Measurements from ENCODE around the gene THRAP3. TPM values are rescaled to one million over a fixed set of nuclear protein-coding genes. Genes with fewer than 3 reads are reported as not detected.

The THRAP3 gene
- total RNA-seq, 1 experiment from 2014 or later: 86.8 TPM

GRCh38 chr1:36253161-36253862 is 29.1 kb downstream of the THRAP3 start:
- BruUV-seq (replicated peaks): no TSS peak
- no peaks in the 10 kb centered on the region for H3K36me3 ChIP-seq (ENCODE audit: control insufficient read depth, insufficient read depth, low read length)
- H3K4me1 ChIP-seq: no peaks in the 10 kb centered on the region
- H3K9me3 Mint-ChIP-seq (ENCODE audit: unreplicated experiment): no peaks in the 10 kb centered on the region
- H3K36me3 Mint-ChIP-seq (ENCODE audit: insufficient read depth, unreplicated experiment): peaks cover 23% of the 10 kb centered on the region
- POLR2A ChIA-PET: no interaction called here
- H3K27me3 Mint-ChIP-seq (ENCODE audit: insufficient read depth, unreplicated experiment): no peaks in the 10 kb centered on the region
- intact Hi-C loops (cut with micrococcal nuclease; ENCODE audit: unreplicated experiment): no loop called here
- no peaks in the 10 kb centered on the region for H3K9me3 ChIP-seq
- peaks cover 16% of the 10 kb centered on the region for H3K4me1 Mint-ChIP-seq (ENCODE audit: low read depth, unreplicated experiment)
- H3K27me3 ChIP-seq (replicated peaks; ENCODE audit: control insufficient read depth, insufficient read depth, low read length): no peaks in the 10 kb centered on the region
- TF ChIP-seq CTCF (IDR thresholded peaks at IDR 0.05; ENCODE audit: insufficient read depth in 1 of 2, low read depth in 1 of 2, low read length in 1 of 2, severe bottlenecking in 1 of 2, unreplicated experiment in 1 of 2): no peak
- H3K4me3 ChIP-seq (ENCODE audit: low read depth, low read length): no peak overlapping the region
- no peak overlapping the region for H3K27ac Mint-ChIP-seq (ENCODE audit: unreplicated experiment)
- CTCF ChIA-PET: no interaction called here
- H3K4me3 Mint-ChIP-seq (ENCODE audit: unreplicated experiment): no peak overlapping the region
- no peak for DNase-seq

- Mint-ChIP-seq H3K27me3 (ENCODE audit: insufficient read depth, unreplicated experiment) (no peaks in the 10 kb centered on the region), H3K4me1 (ENCODE audit: low read depth, unreplicated experiment) (peaks cover 22% of the 10 kb centered on the region), H3K36me3 (ENCODE audit: insufficient read depth, unreplicated experiment) (peaks cover 35% of the 10 kb centered on the region), H3K4me3 (ENCODE audit: unreplicated experiment) (no peak overlapping the region), H3K9me3 (ENCODE audit: unreplicated experiment) (no peaks in the 10 kb centered on the region), H3K27ac (ENCODE audit: unreplicated experiment) (peak overlapping the region; percentile 79)
- Histone ChIP-seq H3K4me1 (no peaks in the 10 kb centered on the region), H3K4me3 (ENCODE audit: low read depth, low read length) (no peak overlapping the region), H3K9me3 (no peaks in the 10 kb centered on the region), H3K27me3 (replicated peaks; ENCODE audit: control insufficient read depth, insufficient read depth, low read length) (no peaks in the 10 kb centered on the region), H3K36me3 (ENCODE audit: control insufficient read depth, insufficient read depth, low read length) (no peaks in the 10 kb centered on the region)
- CTCF ChIA-PET: no interaction called here
- no TSS peak for BruUV-seq (replicated peaks)
- TF ChIP-seq CTCF (IDR thresholded peaks at IDR 0.05; ENCODE audit: insufficient read depth in 1 of 2, low read depth in 1 of 2, low read length in 1 of 2, severe bottlenecking in 1 of 2, unreplicated experiment in 1 of 2): no peak
- DNase-seq: no peak
- intact Hi-C loops (cut with micrococcal nuclease; ENCODE audit: unreplicated experiment): no loop called here
- POLR2A ChIA-PET: no interaction called here
These were observed 32.5 kb downstream of the THRAP3 start for GRCh38 chr1:36256558-36257374.

GRCh38 chr1:36257375-36257767 is 33.1 kb downstream of the THRAP3 start:
- Mint-ChIP-seq H3K4me1 (ENCODE audit: low read depth, unreplicated experiment) (peaks cover 22% of the 10 kb centered on the region), H3K27me3 (ENCODE audit: insufficient read depth, unreplicated experiment) (no peaks in the 10 kb centered on the region), H3K36me3 (ENCODE audit: insufficient read depth, unreplicated experiment) (peaks cover 38% of the 10 kb centered on the region), H3K27ac (ENCODE audit: unreplicated experiment) (peak overlapping the region; percentile 79), H3K4me3 (ENCODE audit: unreplicated experiment) (no peak overlapping the region), H3K9me3 (ENCODE audit: unreplicated experiment) (no peaks in the 10 kb centered on the region)
- Histone ChIP-seq H3K4me1 (no peaks in the 10 kb centered on the region), H3K27me3 (replicated peaks; ENCODE audit: control insufficient read depth, insufficient read depth, low read length) (no peaks in the 10 kb centered on the region), H3K4me3 (ENCODE audit: low read depth, low read length) (no peak overlapping the region), H3K9me3 (no peaks in the 10 kb centered on the region), H3K36me3 (ENCODE audit: control insufficient read depth, insufficient read depth, low read length) (no peaks in the 10 kb centered on the region)
- ChIA-PET CTCF (no interaction called here), POLR2A (no interaction called here)
- BruUV-seq (replicated peaks): no TSS peak
- no peak for TF ChIP-seq CTCF (IDR thresholded peaks at IDR 0.05; ENCODE audit: insufficient read depth in 1 of 2, low read depth in 1 of 2, low read length in 1 of 2, severe bottlenecking in 1 of 2, unreplicated experiment in 1 of 2)
- intact Hi-C loops (cut with micrococcal nuclease; ENCODE audit: unreplicated experiment): no loop called here
- DNase-seq: no peak

Data from Caco-2 (cell line).